SK-N-SH (cell line): ENCODE data around the gene CYP1B1.

Source experiments
- CTCF ChIP-seq: fragments of 200-600 bp; sonication (generic); IDR thresholded peaks from 2 replicates; pipeline ENCODE4 v1.6.1; 2017; ENCODE audit warnings: antibody characterized with exemption, mild to moderate bottlenecking, moderate library complexity
- RFX5 ChIP-seq: IDR thresholded peaks from 2 replicates; pipeline ENCODE4 v1.6.1; 2012; ENCODE audit warnings: mild to moderate bottlenecking, improper control_type of control experiment, low read length
- RXRA ChIP-seq: IDR thresholded peaks from 2 replicates; pipeline ENCODE4 v1.4.0; 2012; ENCODE audit warnings: low read depth, mild to moderate bottlenecking, borderline replicate concordance
- YY1 ChIP-seq: IDR thresholded peaks from 2 replicates; pipeline ENCODE4 v1.4.0; 2012; ENCODE audit warnings: low read depth, mild to moderate bottlenecking
- ZBTB33 ChIP-seq: IDR thresholded peaks from 2 replicates; pipeline ENCODE4 v1.4.0; 2012; ENCODE audit warnings: low read depth, borderline replicate concordance

DNA sequence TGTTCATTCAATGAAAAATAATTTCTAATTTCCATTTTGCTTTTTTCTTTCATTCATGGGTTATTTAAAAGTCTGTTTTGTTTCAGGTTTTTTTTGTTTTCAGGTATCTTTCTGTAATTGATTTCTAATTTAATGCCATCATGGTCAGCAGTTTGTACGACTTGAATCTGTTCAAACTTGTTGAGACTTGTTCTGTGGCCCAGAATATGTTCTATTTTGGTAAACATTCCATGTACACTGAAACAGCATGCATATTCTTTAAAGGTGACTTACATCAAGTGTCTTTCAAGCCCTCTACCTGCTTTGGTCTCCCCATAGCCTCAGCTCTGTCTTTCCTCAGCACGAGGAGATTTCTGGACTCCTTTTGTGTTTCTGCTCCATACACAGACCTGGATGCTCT, 49.1 kb downstream of the CYP1B1 start:
- no peak for TF ChIP-seq CTCF
- no peak for TF ChIP-seq RXRA
- no peak for TF ChIP-seq RFX5
- TF ChIP-seq ZBTB33: no peak
- TF ChIP-seq YY1: no peak
